NCI-H748 (cell line): ENCODE measurements around the gene ITIH1.

Source experiments
- DNase-seq: peaks from one replicate; lab custom pipeline; 2025; ENCODE audit not compliant: unreplicated experiment; lab: John Stamatoyannopoulos, UW

ITIH1 gene

DNA sequence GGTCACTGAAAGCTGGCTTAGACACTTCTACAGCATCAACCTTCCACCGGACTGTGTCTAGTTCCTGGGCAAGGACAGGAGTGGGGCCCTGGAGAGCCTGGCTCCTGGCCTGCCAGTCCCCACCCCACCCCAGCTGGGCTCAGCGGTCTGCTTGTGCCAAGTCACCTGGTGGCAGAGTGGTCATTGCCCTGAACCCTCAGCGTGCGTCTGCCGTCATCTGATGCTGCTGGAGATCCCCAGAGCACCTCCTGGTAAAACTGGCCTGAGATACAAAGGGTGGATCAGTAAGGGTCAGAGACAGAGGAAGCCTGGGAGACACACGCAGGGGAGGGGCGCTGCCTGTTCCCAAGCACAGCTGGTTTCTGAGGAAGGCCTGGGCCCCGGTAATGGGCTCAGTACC is 36.4 kb downstream of the ITIH1 start:
- no peak for DNase-seq

DNA sequence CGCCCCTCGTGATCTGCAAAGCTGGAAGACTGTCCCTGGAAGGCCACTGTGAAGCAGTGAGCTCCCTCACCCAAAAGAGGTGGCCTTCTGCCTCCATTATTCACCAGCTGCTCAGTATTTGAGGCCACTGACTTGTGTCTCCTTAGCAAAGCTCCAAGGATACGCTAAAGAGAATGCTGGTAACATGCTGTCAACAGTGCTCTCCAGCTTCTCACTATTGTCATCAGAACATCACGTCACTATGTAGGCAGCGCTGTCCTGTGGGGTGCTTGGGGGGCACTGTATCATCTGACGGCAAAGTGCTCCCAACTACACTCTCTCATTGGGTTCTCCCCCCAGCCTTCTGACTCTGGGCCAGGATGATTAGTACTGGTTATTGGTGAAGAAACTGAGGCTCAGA is 38.8 kb downstream of the ITIH1 start:
- no peak for DNase-seq

DNA sequence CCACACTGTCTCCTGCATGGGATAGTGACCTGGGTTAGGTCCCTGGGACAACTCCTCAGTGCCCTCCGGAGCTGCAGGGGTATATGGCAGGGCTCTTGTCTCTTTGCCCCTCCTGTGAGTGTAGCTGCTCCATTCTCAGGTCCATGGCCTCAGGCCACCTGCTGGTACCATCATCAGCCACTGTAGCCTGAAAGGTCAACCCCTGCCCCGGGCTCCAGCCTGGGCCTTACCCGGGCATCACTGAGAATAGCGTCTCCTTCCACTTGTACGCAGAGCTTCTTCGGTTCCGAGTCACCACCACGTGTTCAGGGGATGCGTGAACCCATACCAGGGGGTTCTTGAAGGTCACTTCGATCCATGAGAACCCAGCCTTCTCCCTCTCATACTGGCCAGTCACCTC is 39.3 kb downstream of the ITIH1 start:
- no peak for DNase-seq

DNA sequence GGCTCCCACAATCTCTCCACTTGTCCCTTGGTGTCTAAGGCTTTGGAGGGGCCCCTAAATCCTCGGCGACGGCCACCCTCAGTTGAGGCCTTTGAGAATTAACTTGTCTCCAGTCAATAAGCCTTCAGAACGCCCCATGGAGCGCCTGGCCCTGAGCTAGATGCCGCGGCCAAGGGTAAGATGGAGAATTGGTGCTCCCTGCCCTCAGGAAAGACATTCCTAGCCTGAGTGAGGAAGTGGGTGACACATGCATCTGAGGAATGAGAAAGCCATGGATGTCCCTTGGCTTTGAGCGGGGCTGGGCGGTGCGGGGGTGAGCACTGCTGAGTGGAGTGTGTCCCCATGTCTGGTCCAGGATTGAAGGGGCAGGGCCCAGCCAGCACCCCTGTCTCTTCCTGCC is 39.8 kb downstream of the ITIH1 start:
- no peak for DNase-seq

DNA sequence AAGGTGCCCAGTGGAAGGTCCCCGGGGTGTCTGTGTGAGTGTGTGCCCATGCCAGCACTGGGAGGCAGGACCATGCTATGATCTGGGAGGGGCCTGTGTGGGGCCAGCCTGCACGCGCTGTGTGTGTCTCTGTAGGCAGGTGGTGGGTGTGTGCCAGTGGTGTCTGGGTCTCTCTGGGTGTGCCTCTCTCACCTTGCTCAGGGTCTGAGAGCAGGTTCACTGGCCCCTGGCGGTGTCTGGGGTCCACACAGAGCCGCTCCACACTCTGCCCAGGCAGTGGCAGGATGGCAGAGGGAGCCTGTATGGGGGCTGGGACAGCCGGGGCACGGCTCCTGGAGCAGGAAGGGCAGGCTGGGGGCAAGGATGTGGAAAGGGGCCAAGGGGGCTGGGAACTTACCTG is 40.5 kb downstream of the ITIH1 start:
- DNase-seq, result no peak

DNA sequence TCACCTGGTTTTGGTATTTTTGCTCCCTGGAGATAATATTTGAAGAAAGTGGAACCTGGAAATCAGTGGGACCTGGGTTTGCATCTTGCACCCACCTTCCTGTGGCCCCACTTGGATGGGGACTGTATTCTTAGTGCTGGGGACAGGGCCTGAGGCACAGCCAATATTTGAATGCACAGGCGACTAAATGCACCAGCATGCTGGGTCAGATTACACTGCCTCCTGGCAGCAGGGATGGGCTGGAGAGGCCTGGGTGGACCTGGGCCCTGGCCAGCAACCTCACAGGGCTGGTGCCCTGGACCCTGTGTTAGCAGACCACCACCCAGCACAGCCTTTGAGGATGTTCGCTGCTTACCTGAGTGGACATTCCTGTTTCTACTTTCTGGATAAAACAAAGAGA is 42.5 kb downstream of the ITIH1 start:
- DNase-seq, result no peak

DNA sequence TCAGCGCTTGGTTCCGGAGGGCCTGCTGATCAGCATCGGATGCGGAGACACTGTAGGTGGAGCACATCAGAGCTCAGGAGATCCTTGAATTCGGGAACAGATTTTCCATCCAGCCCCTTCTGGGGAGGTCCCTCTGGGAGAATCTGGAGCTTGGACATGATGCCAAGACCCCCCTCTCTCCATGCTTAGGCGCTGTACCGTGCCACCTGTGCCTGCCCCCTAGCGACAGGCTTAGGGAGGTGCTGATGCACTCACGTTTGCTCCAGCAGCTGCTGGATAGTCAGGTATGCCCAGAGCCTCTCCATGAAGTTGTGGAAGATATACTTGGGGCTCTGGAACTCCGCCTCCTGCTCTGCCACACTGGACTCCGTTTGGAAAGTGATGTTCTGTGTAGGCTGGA is 43.3 kb downstream of the ITIH1 start:
- peak; percentile 19 for DNase-seq

- no peak for DNase-seq
Observed at GRCh38 chr3:52822363-52822762, 45.0 kb downstream of the ITIH1 start.

- no peak for DNase-seq
Observed at GRCh38 chr3:52824037-52824436, 46.6 kb downstream of the ITIH1 start.

DNA sequence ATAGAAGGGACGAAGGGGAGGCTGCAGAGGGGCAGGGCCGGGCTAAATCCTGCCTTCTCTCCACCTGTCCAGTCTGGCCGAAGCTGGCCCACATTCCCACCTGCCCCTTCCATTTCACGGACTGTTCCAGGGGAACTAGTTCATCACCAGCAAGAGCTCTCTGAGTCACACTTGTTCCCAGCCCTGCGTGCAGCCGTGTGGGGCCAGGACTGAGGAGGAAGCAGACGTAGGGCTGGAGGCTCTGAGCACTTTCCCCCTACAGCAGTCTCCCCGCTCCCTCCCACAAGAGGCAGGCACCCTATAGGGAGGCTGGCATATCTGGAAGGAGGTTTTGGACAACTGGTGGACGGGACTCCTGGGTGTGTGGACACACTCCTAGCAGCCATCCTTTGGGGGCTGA is 50.0 kb downstream of the ITIH1 start:
- no peak for DNase-seq

- DNase-seq, result no peak
Observed at GRCh38 chr3:52827866-52828376, 50.5 kb downstream of the ITIH1 start.

GRCh38 chr3:52829482-52829881 is 52.1 kb downstream of the ITIH1 start:
- DNase-seq, result no peak

GRCh38 chr3:52829906-52830463 is 52.6 kb downstream of the ITIH1 start:
- DNase-seq, result no peak

- no peak for DNase-seq
Observed at GRCh38 chr3:52830535-52831258, 53.3 kb downstream of the ITIH1 start, which contains the start of gene ITIH4. Gene ITIH4 (minus strand): TSS chr3:52830672. CDS start chr3:52830642, 30 bp downstream.

GRCh38 chr3:52831500-52832301 is 54.3 kb downstream of the ITIH1 start:
- DNase-seq, result peak; percentile 13

DNA sequence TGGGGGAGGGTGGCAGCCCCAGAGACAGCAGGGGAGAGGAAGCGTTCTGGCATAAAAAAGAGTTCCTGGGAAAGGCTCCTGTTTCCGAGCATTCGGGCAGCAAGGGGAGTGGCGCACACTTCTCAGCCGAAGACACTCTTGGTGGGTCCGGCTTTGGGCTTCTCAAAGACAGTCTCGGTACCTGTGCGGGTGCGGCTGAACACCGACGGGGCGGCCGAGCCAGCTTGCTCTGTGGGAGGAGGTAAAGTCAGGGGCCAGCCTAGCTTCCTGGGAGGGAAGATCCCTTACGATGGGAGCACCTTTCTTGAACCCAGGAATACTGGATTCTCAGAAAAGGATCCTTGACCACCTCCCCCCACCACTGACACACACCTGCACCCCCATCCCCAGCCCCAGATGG is 55.8 kb downstream of the ITIH1 start:
- no peak for DNase-seq

- DNase-seq, result no peak
Observed at GRCh38 chr3:52834871-52835501, 57.6 kb downstream of the ITIH1 start, which contains the start of gene MUSTN1. Gene MUSTN1 (minus strand): TSS chr3:52835019. CDS start chr3:52834948, 71 bp downstream.

- DNase-seq, result no peak
Observed at GRCh38 chr3:52835766-52836470, 58.5 kb downstream of the ITIH1 start.

DNA sequence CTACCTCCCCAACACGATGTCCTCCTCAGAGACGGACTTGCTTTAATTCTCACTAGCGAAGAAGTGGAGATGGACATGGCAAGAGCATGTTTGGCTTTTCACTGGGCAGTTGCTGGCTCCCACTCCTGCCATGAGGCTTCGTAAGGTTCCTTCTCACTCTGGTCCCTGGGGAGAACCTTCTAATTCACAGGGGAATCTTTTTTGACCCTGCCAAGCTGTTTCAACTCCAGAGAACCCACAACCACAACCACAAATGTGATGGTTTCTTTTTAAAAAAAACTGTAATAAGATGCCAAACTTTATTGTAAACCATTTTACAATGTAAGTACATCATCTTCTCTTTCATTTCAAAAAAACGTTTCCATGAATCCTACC is 59.1 kb downstream of the ITIH1 start:
- DNase-seq, result no peak

DNA sequence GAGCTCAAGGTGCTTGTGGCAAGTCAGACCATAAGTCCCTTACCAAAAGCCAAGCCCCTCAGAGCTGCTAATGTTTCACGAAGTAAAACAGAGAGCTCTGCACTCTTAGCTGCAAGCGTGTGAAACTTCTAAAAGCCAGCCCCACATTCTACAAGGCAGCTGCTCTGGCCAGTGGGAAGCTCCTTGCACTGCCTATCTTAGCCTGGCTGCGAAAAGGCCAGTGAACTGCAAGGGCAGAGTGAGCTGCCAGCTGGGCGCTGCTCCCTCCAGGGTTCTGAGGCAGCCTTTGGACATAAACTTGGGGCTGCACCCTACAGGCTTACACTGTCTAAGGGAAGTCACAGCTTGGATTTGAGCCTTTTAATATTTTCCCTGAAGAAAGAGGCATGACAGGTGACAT is 59.6 kb downstream of the ITIH1 start:
- no peak for DNase-seq
